Measurements from ENCODE around the gene MCC. TPM values are rescaled to one million over a fixed set of nuclear protein-coding genes. Genes with fewer than 3 reads are reported as not detected.

Gene MCC
- polyA plus RNA-seq, 2 of the 4 experiments (the other 2 are of a cell fraction), result 0.09 to 0.10 TPM

GRCh38 chr5:113382731-113383130 is 105.5 kb downstream of the MCC start:
- DNase-seq (ENCODE audit: low read depth in 1 of 2, low spot score in 1 of 2) (no peak), ATAC-seq (no peak), FAIRE-seq (no peak)
- Histone ChIP-seq H3K4me3 (no peak overlapping the region), H3K4me1 (no peaks in the 10 kb centered on the region), H3K27ac (no peak overlapping the region), H3K4me2 (no peak overlapping the region), H3K9me3 (no peaks in the 10 kb centered on the region)
- ChIA-PET CTCF (interaction anchor here (1.4 to 2.8 kb wide), 2 partner anchors 21 to 128 kb away, joined by 4 to 11 read pairs; no protein-coding TSS in a partner anchor), POLR2A (no interaction called here)
- 48% methylated on average over 1 of the region's 1 CpG for WGBS (ENCODE audit: missing lambda C conversion rate)
- TF ChIP-seq CBX8 (IDR thresholded peaks at IDR 0.05) (no peak), NR3C1 (IDR thresholded peaks at IDR 0.05) (no peak), FOXS1 (CRISPR knock-in tag; IDR thresholded peaks at IDR 0.05) (no peak), GATA3 (IDR thresholded peaks at IDR 0.05; ENCODE audit: borderline replicate concordance) (no peak), SMC3 (IDR thresholded peaks at IDR 0.05) (no peak), MYC (IDR thresholded peaks at IDR 0.05; ENCODE audit: borderline replicate concordance, low read length) (no peak), E2F6 (IDR thresholded peaks at IDR 0.05; ENCODE audit: borderline replicate concordance, low read depth) (no peak), HOXA7 (CRISPR knock-in tag; IDR thresholded peaks at IDR 0.05) (no peak), ZNF302 (CRISPR knock-in tag; IDR thresholded peaks at IDR 0.05) (no peak), MAFK (IDR thresholded peaks at IDR 0.05; ENCODE audit: partially characterized antibody) (no peak), KDM5A (IDR thresholded peaks at IDR 0.05) (no peak)

- FAIRE-seq, result no peak
- CTCF ChIA-PET, result interaction anchor here (1.4 to 2.8 kb wide), 2 partner anchors 22 to 129 kb away, joined by 4 to 11 read pairs; no protein-coding TSS in a partner anchor
- no peaks in the 10 kb centered on the region for H3K4me1 ChIP-seq
These were observed 106.5 kb downstream of the MCC start for GRCh38 chr5:113381791-113382190.

GRCh38 chr5:113380807-113381326 is 107.4 kb downstream of the MCC start:
- ATAC-seq (no peak), FAIRE-seq (no peak), DNase-seq (ENCODE audit: low read depth in 1 of 2, low spot score in 1 of 2) (no peak)
- Histone ChIP-seq H3K9me3 (no peaks in the 10 kb centered on the region), H3K4me3 (no peak overlapping the region), H3K4me1 (no peaks in the 10 kb centered on the region), H3K27ac (no peak overlapping the region), H3K4me2 (no peak overlapping the region)
- TF ChIP-seq TP53 (CRISPR knock-in tag; IDR thresholded peaks at IDR 0.05) (no peak), RCOR1 (IDR thresholded peaks at IDR 0.05; ENCODE audit: low read depth, low read length) (no peak), SREBF2 (IDR thresholded peaks at IDR 0.05) (no peak), NFE2L2 (conservative IDR thresholded peaks at IDR 0.05; ENCODE audit: low read length) (no peak), MAFK (IDR thresholded peaks at IDR 0.05; ENCODE audit: partially characterized antibody) (no peak)
- 61% methylated on average over 3 of the region's 3 CpGs for WGBS (ENCODE audit: missing lambda C conversion rate)
- ChIA-PET POLR2A (no interaction called here), CTCF (interaction anchor here (2.1 to 2.8 kb wide), 2 partner anchors 130 to 133 kb away, joined by 11 to 15 read pairs; partner anchors contain the start of gene YTHDC2)

More at GRCh38 chr5:113381791-113382190, 106.5 kb downstream of the MCC start:
- no peak overlapping the region for H3K27ac ChIP-seq
- TF ChIP-seq SMC3 (IDR thresholded peaks at IDR 0.05) (no peak), JUN (IDR thresholded peaks at IDR 0.05) (no peak), HES2 (IDR thresholded peaks at IDR 0.05) (no peak)
- H3K4me2 ChIP-seq, result no peak overlapping the region
- ATAC-seq (no peak), DNase-seq (ENCODE audit: low read depth in 1 of 2, low spot score in 1 of 2) (no peak)
- POLR2A ChIA-PET, result no interaction called here
- no peak overlapping the region for H3K4me3 ChIP-seq
- no peaks in the 10 kb centered on the region for H3K9me3 ChIP-seq

- POLR2A ChIA-PET, result no interaction called here
- H3K4me1 ChIP-seq, result no peaks in the 10 kb centered on the region
- TF ChIP-seq NFE2L2 (conservative IDR thresholded peaks at IDR 0.05; ENCODE audit: low read length) (no peak), NPAS2 (CRISPR knock-in tag; IDR thresholded peaks at IDR 0.05; ENCODE audit: borderline replicate concordance) (no peak), FOSB (CRISPR knock-in tag; IDR thresholded peaks at IDR 0.05) (no peak), FOXS1 (CRISPR knock-in tag; IDR thresholded peaks at IDR 0.05) (no peak), RAD21 (conservative IDR thresholded peaks at IDR 0.05 in 1 of 2, IDR thresholded peaks at IDR 0.05 in 1 of 2) (no peak), MAX (IDR thresholded peaks at IDR 0.05) (no peak), POLR2A (IDR thresholded peaks at IDR 0.05; ENCODE audit: low read length) (no peak), HOXA7 (CRISPR knock-in tag; IDR thresholded peaks at IDR 0.05) (no peak), EHF (CRISPR knock-in tag; IDR thresholded peaks at IDR 0.05) (no peak), SMC3 (IDR thresholded peaks at IDR 0.05) (no peak), HMGXB4 (CRISPR knock-in tag; IDR thresholded peaks at IDR 0.05; ENCODE audit: borderline replicate concordance) (no peak), NR3C1 (IDR thresholded peaks at IDR 0.05) (no peak), JUNB (IDR thresholded peaks at IDR 0.05) (no peak), CBX8 (IDR thresholded peaks at IDR 0.05) (no peak), CHD2 (IDR thresholded peaks at IDR 0.05; ENCODE audit: low read length, partially characterized antibody) (no peak), KDM1A (IDR thresholded peaks at IDR 0.05; ENCODE audit: low read depth) (no peak), MYC (IDR thresholded peaks at IDR 0.05; ENCODE audit: borderline replicate concordance, low read length) (no peak), HEYL (CRISPR knock-in tag; IDR thresholded peaks at IDR 0.05) (no peak)
- H3K27ac ChIP-seq, result no peak overlapping the region
- ATAC-seq (no peak), DNase-seq (ENCODE audit: low read depth in 1 of 2, low spot score in 1 of 2) (no peak), FAIRE-seq (no peak)
- no peak overlapping the region for H3K4me3 ChIP-seq
- H3K9me3 ChIP-seq, result no peaks in the 10 kb centered on the region
- CTCF ChIA-PET, result interaction anchor here (0.7 to 2.7 kb wide), 21 partner anchors 8 to 383 kb away, joined by 3 to 36 read pairs (median 4); partner anchors contain the start of genes MCC and YTHDC2
- 15% methylated on average over 7 of the region's 7 CpGs for WGBS (ENCODE audit: missing lambda C conversion rate)
- H3K4me2 ChIP-seq, result no peak overlapping the region
These were observed 108.1 kb downstream of the MCC start for GRCh38 chr5:113379936-113380806.

Measured in A549 (cell line).